ENCODE results near the gene ASCL1. TPM values are rescaled to one million over a fixed set of nuclear protein-coding genes. Genes with fewer than 3 reads are reported as not detected.

Gene ASCL1
- total and polyA plus RNA-seq, 4 donors, result 0.06 TPM; not detected in 3

GRCh38 chr12:102993537-102993936, 36.1 kb downstream of the ASCL1 start:
- Histone ChIP-seq H3K4me1 (ENCODE audit: control insufficient read depth in 4 of 4, insufficient read depth in 4 of 4, low read length in 3 of 4) (peaks cover 0 to 2% (median 0%) of the 10 kb centered on the region in 4 donors), H3K36me3 (ENCODE audit: control insufficient read depth in 4 of 4, insufficient read depth in 3 of 4, low read depth in 1 of 4, low read length in 3 of 4) (no peaks in the 10 kb centered on the region), H3K9me3 (ENCODE audit: control insufficient read depth in 4 of 4, low read length in 3 of 4) (peaks cover 0 to 8% (median 1%) of the 10 kb centered on the region in 4 donors), H3K27me3 (ENCODE audit: control insufficient read depth in 4 of 4, insufficient read depth in 4 of 4, low read length in 3 of 4) (no peaks in the 10 kb centered on the region), H3K9ac (ENCODE audit: low read depth in 1 of 2, low read length in 2 of 2) (no peak overlapping the region), H3K27ac (ENCODE audit: low read depth in 1 of 2, low read length in 2 of 2) (no peak overlapping the region), H3K4me3 (ENCODE audit: low read depth in 1 of 3, low read length in 3 of 3) (no peak overlapping the region)
- 91% methylated on average over 1 of the region's 1 CpG for WGBS
- no peak for DNase-seq (ENCODE audit: low spot score)
- TF ChIP-seq YY1 (IDR thresholded peaks at IDR 0.05) (no peak), HNF4G (IDR thresholded peaks at IDR 0.05) (no peak), ATF3 (IDR thresholded peaks at IDR 0.05) (no peak), GABPA (IDR thresholded peaks at IDR 0.05 in 1 of 2, conservative IDR thresholded peaks at IDR 0.05 in 1 of 2) (no peak), TAF1 (conservative IDR thresholded peaks at IDR 0.05) (no peak), SP1 (IDR thresholded peaks at IDR 0.05) (no peak), FOXA1 (IDR thresholded peaks at IDR 0.05) (no peak), NR2F2 (IDR thresholded peaks at IDR 0.05) (no peak), RXRA (IDR thresholded peaks at IDR 0.05) (no peak), EGR1 (IDR thresholded peaks at IDR 0.05; ENCODE audit: low read depth in 2 of 2) (no peak)

GRCh38 chr12:102995372-102995771, 37.9 kb downstream of the ASCL1 start:
- 80% methylated on average over 1 of the region's 1 CpG for WGBS
- TF ChIP-seq YY1 (IDR thresholded peaks at IDR 0.05) (no peak), GABPA (IDR thresholded peaks at IDR 0.05 in 1 of 2, conservative IDR thresholded peaks at IDR 0.05 in 1 of 2) (no peak), RAD21 (IDR thresholded peaks at IDR 0.05) (no peak)
- H3K36me3 ChIP-seq (ENCODE audit: control insufficient read depth in 4 of 4, insufficient read depth in 3 of 4, low read depth in 1 of 4, low read length in 3 of 4), result no peaks in the 10 kb centered on the region

More at GRCh38 chr12:102995372-102995771, 37.9 kb downstream of the ASCL1 start:
- H3K9me3 ChIP-seq (ENCODE audit: control insufficient read depth in 4 of 4, low read length in 3 of 4), result peaks cover 0 to 8% (median 2%) of the 10 kb centered on the region in 4 donors
- H3K27me3 ChIP-seq (ENCODE audit: control insufficient read depth in 4 of 4, insufficient read depth in 4 of 4, low read length in 3 of 4), result no peaks in the 10 kb centered on the region
- no peak overlapping the region for H3K4me3 ChIP-seq (ENCODE audit: low read depth in 1 of 3, low read length in 3 of 3)
- peaks cover 0 to under 1% (median 0%) of the 10 kb centered on the region in 4 donors for H3K4me1 ChIP-seq (ENCODE audit: control insufficient read depth in 4 of 4, insufficient read depth in 4 of 4, low read length in 3 of 4)
- no peak for DNase-seq (ENCODE audit: low spot score)
- H3K9ac ChIP-seq (ENCODE audit: low read depth in 1 of 2, low read length in 2 of 2), result no peak overlapping the region
- no peak overlapping the region for H3K27ac ChIP-seq (ENCODE audit: low read depth in 1 of 2, low read length in 2 of 2)

Other genes starting within 250 kb of the ASCL1 start
- 100 to 1,000 TPM; 327 to 696 TPM for gene PAH, start 40.4 kb upstream of the ASCL1 start, total RNA-seq
- gene PAH, start 40.4 kb upstream of the ASCL1 start, polyA plus RNA-seq, result 100 to 1,000 TPM; 521 to 615 TPM